WTC11 (cell line): ENCODE data around the gene ARMC9.

ENCODE experiments used
- ATF1 ChIP-seq: sonication (generic); formaldehyde crosslinking; IDR thresholded peaks from 2 replicates; pipeline ENCODE4 v1.8.1; 2023; ENCODE audit warnings: mild to moderate bottlenecking, moderate library complexity, missing genetic modification reagents
- CBFB ChIP-seq: sonication (generic); formaldehyde crosslinking; IDR thresholded peaks from 2 replicates; pipeline ENCODE4 v1.8.1; 2022; ENCODE audit warnings: mild to moderate bottlenecking, low read depth, missing genetic modification reagents
- JUN ChIP-seq: sonication (generic); formaldehyde crosslinking; IDR thresholded peaks from 2 replicates; pipeline ENCODE4 v1.8.0; 2023; ENCODE audit warnings: mild to moderate bottlenecking, missing genetic modification reagents
- NR3C1 ChIP-seq: sonication (generic); formaldehyde crosslinking; conservative IDR thresholded peaks from 2 replicates; pipeline ENCODE4 v1.8.1; 2023; ENCODE audit warnings: low read depth, mild to moderate bottlenecking, missing genetic modification reagents
- RELA ChIP-seq: sonication (generic); formaldehyde crosslinking; IDR thresholded peaks from 2 replicates; pipeline ENCODE4 v1.8.1; 2022; ENCODE audit warnings: missing genetic modification reagents, mild to moderate bottlenecking, borderline replicate concordance
- TCF7 ChIP-seq: sonication (generic); formaldehyde crosslinking; IDR thresholded peaks from 2 replicates; pipeline ENCODE4 v1.8.0; 2022; ENCODE audit warnings: mild to moderate bottlenecking, low read depth, missing genetic modification reagents, moderate library complexity
- TEAD1 ChIP-seq: sonication (generic); formaldehyde crosslinking; IDR thresholded peaks from 2 replicates; pipeline ENCODE4 v1.8.0; 2022; ENCODE audit warnings: mild to moderate bottlenecking, missing genetic modification reagents
- USF1 ChIP-seq: sonication (generic); formaldehyde crosslinking; IDR thresholded peaks from 2 replicates; pipeline ENCODE4 v1.8.0; 2022; ENCODE audit warnings: mild to moderate bottlenecking, missing genetic modification reagents
- TF ChIP-seq, protein P1 (sequence below): fragments of 200-600 bp; IDR thresholded peaks from 2 replicates; pipeline ENCODE4 v1.8.0; 2022; ENCODE audit warnings: antibody characterized with exemption

DNA sequence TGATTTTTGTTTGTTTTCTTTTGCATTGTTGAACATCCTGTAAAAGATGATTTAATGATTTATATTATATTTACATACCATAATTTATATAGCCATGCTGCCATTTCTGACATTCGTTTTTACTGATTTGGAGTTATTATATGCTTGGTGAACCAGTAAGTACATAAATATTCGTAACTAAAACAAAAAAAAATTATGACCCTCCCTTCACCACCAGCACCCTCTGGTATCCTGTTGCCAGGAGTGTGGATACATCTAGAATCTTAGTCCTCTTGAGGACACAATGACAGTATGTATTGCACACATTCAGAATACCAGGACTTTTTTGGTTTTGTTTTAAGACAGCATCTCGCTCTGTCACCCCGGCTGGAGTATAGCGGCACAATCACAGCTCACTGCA, 153.2 kb downstream of the ARMC9 start:
- TF ChIP-seq, protein P1, sequence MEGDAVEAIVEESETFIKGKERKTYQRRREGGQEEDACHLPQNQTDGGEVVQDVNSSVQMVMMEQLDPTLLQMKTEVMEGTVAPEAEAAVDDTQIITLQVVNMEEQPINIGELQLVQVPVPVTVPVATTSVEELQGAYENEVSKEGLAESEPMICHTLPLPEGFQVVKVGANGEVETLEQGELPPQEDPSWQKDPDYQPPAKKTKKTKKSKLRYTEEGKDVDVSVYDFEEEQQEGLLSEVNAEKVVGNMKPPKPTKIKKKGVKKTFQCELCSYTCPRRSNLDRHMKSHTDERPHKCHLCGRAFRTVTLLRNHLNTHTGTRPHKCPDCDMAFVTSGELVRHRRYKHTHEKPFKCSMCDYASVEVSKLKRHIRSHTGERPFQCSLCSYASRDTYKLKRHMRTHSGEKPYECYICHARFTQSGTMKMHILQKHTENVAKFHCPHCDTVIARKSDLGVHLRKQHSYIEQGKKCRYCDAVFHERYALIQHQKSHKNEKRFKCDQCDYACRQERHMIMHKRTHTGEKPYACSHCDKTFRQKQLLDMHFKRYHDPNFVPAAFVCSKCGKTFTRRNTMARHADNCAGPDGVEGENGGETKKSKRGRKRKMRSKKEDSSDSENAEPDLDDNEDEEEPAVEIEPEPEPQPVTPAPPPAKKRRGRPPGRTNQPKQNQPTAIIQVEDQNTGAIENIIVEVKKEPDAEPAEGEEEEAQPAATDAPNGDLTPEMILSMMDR, result no peak
- TF ChIP-seq TEAD1 (no peak), NR3C1 (CRISPR knock-in tag) (no peak), JUN (CRISPR knock-in tag) (no peak), TCF7 (CRISPR knock-in tag) (no peak), CBFB (CRISPR knock-in tag) (no peak), RELA (CRISPR knock-in tag) (no peak), USF1 (no peak), ATF1 (no peak)
